Keratinocyte (primary cell): ENCODE measurements around the gene POU6F1. TPM values are rescaled to one million over a fixed set of nuclear protein-coding genes. Genes with fewer than 3 reads are reported as not detected.

ENCODE experiments used
- DNase-seq: peaks from one replicate; pipeline ENCODE4 v3.0.0-alpha.2; 2011; ENCODE audit warnings: low read depth, missing footprints, low spot score
- FAIRE-seq: peaks from 2 replicates; lab custom pipeline; 2011; peaks lifted over from hg19 to GRCh38; lab: Jason Lieb, UNC
- H2AFZ ChIP-seq: 2 replicates; pipeline ENCODE4 v1.6.0; 2012; ENCODE audit warnings: low read length, control low read depth, inconsistent platforms; ENCODE audit not compliant: control insufficient read depth
- H3K27ac ChIP-seq: 2 replicates; pipeline ENCODE4 v1.5.1; 2011; ENCODE audit warnings: low read length; ENCODE audit not compliant: control insufficient read depth, insufficient read depth
- H3K27me3 ChIP-seq: 3 replicates; pipeline ENCODE4 v1.6.0; 2011; ENCODE audit warnings: low read length; ENCODE audit not compliant: control insufficient read depth, insufficient read depth; ENCODE audit errors: extremely low read depth
- H3K36me3 ChIP-seq, 2 experiments: 2 replicates in 1 of 2; 3 replicates in 1 of 2; pipeline ENCODE4 v1.5.1; 2011; ENCODE audit warnings: low read length in 2 of 2, mild to moderate bottlenecking in 1 of 2; ENCODE audit not compliant: control insufficient read depth in 2 of 2, insufficient read depth in 2 of 2; ENCODE audit errors: extremely low read depth in 1 of 2
- H3K4me1 ChIP-seq: 3 replicates; pipeline ENCODE4 v1.5.1; 2011; ENCODE audit warnings: low read length; ENCODE audit not compliant: control insufficient read depth, insufficient read depth; ENCODE audit errors: extremely low read depth
- H3K4me2 ChIP-seq: 3 replicates; pipeline ENCODE4 v1.6.0; 2011; ENCODE audit warnings: low read depth, low read length; ENCODE audit not compliant: control insufficient read depth, insufficient read depth; ENCODE audit errors: extremely low read depth
- H3K4me3 ChIP-seq, 3 experiments: fragments of 200-600 bp in 1 of 3; sonication (generic) in 1 of 3; 2 replicates in 2 of 3; 3 replicates in 1 of 3; pipeline ENCODE4 v1.5.1; 2011 to 2016; ENCODE audit warnings: low read length in 3 of 3, mild to moderate bottlenecking in 3 of 3, control low read depth in 2 of 3, inconsistent platforms in 1 of 3, low read depth in 1 of 3, mixed read lengths in 1 of 3, mixed run types in 1 of 3, moderate library complexity in 1 of 3; ENCODE audit not compliant: control insufficient read depth in 2 of 3, insufficient read depth in 2 of 3; ENCODE audit errors: extremely low read depth in 1 of 3
- H3K79me2 ChIP-seq: 2 replicates; pipeline ENCODE4 v1.6.0; 2012; ENCODE audit warnings: low read length; ENCODE audit not compliant: control insufficient read depth, insufficient read depth
- H3K9ac ChIP-seq: 3 replicates; pipeline ENCODE4 v1.6.0; 2011; ENCODE audit warnings: low read length; ENCODE audit not compliant: control insufficient read depth, insufficient read depth; ENCODE audit errors: extremely low read depth
- H3K9me1 ChIP-seq: 3 replicates; pipeline ENCODE4 v1.6.0; 2011; ENCODE audit warnings: low read length; ENCODE audit not compliant: control insufficient read depth, insufficient read depth; ENCODE audit errors: extremely low read depth
- H3K9me3 ChIP-seq: 2 replicates; pipeline ENCODE4 v1.5.1; 2012; ENCODE audit warnings: low read depth, low read length; ENCODE audit not compliant: control insufficient read depth
- H4K20me1 ChIP-seq: 3 replicates; pipeline ENCODE4 v1.6.0; 2011; ENCODE audit warnings: low read length; ENCODE audit not compliant: control insufficient read depth, insufficient read depth; ENCODE audit errors: extremely low read depth
- CTCF ChIP-seq, 3 experiments: IDR thresholded peaks in 1 of 3; conservative IDR thresholded peaks in 1 of 3; optimal IDR thresholded peaks in 1 of 3; 2 replicates in 2 of 3; 3 replicates in 1 of 3; pipeline versions ENCODE3 to v1.5.1; 2011; ENCODE audit warnings: low read length in 3 of 3, mild to moderate bottlenecking in 3 of 3, moderate library complexity in 2 of 3, control low read depth in 1 of 3, inconsistent platforms in 1 of 3; ENCODE audit not compliant: insufficient read depth in 2 of 3; ENCODE audit errors: extremely low read depth in 1 of 3
- EZH2 ChIP-seq: IDR thresholded peaks from one replicate; pipeline ENCODE4 v1.6.1; 2012; ENCODE audit warnings: inconsistent platforms, mild to moderate bottlenecking, low read length, moderate library complexity
- dilution Hi-C: fragments of 300-500 bp; cut with MboI; formaldehyde crosslinking; loops from one replicate; pipeline ENCODE4 v1.7.0; 2020; ENCODE audit warnings: low sequenced_read_pairs; ENCODE audit not compliant: extremely low pct_ligation_motif_present
- polyA plus RNA-seq, 5 experiments: library from polyadenylated mRNA; depleted of rRNA in 3 of 5; stranded (reverse) in 3 of 5; stranded (forward) in 1 of 5; unstranded in 1 of 5; fragments of >200 nt; gene quantifications; 1 replicate in 1 of 5; 2 replicates in 3 of 5; 3 replicates in 1 of 5; pipeline versions ENCODE4 v1.2.1 to v1.2.3, GENCODE V29; 2011 to 2012; ENCODE audit warnings: missing spikeins in 2 of 5, low read depth in 1 of 5, low replicate concordance in 1 of 5

Gene POU6F1
- polyA plus RNA-seq, 1 donor (not counting 4 experiments of a cell fraction or from before 2014, with no cell fraction given), result 0.42 TPM

- Histone ChIP-seq H3K27me3 (peaks cover 3% of the 10 kb centered on the region), H3K9ac (no peak overlapping the region), H3K79me2 (no peaks in the 10 kb centered on the region), H3K9me3 (no peaks in the 10 kb centered on the region), H3K4me2 (no peak overlapping the region), H3K27ac (no peak overlapping the region), H2AFZ (no peak overlapping the region), H3K4me3 (no peak overlapping the region), H3K4me1 (no peaks in the 10 kb centered on the region), H4K20me1 (no peaks in the 10 kb centered on the region), H3K36me3 (no peaks in the 10 kb centered on the region), H3K9me1 (no peaks in the 10 kb centered on the region)
- FAIRE-seq, result no peak
- TF ChIP-seq EZH2 (no peak), CTCF (optimal IDR thresholded peaks at IDR 0.05 in 1 of 3, IDR thresholded peaks at IDR 0.05 in 1 of 3, conservative IDR thresholded peaks at IDR 0.05 in 1 of 3; ENCODE audit: extremely low read depth in 1 of 3, insufficient read depth in 2 of 3, low read length in 3 of 3) (no peak)
- dilution Hi-C loops, result no loop called here
- DNase-seq, result no peak
Measured at GRCh38 chr12:51183816-51184215, 34.0 kb downstream of the POU6F1 start.

DNA sequence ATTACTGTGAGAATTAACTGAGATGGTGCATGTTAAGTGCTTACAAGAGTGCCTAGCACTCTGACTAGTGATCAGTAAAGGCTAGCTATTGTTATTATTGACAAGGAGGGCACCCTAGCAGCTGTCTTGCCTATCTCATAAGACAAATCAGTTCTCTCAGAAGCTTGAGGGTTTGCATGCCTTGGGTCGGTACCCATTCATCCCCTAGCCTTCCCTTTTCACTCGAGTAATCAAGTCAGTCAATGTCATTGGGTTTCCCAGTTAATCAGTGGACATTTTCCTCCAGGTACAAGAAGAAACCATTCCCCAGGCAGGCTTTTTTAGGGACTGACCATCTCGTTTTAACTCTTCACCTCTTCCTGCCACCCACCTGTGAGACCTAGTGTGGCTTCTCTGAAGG is 34.5 kb downstream of the POU6F1 start:
- TF ChIP-seq CTCF (optimal IDR thresholded peaks at IDR 0.05 in 1 of 3, IDR thresholded peaks at IDR 0.05 in 1 of 3, conservative IDR thresholded peaks at IDR 0.05 in 1 of 3; ENCODE audit: extremely low read depth in 1 of 3, insufficient read depth in 2 of 3, low read length in 3 of 3), result no peak
- TF ChIP-seq EZH2, result no peak
- FAIRE-seq, result no peak

More for the DNA sequence above, 34.5 kb downstream of the POU6F1 start:
- Histone ChIP-seq H3K9me1 (no peaks in the 10 kb centered on the region), H3K4me3 (no peak overlapping the region), H3K27me3 (peaks cover under 1% of the 10 kb centered on the region), H3K79me2 (no peaks in the 10 kb centered on the region), H3K36me3 (no peaks in the 10 kb centered on the region), H3K4me2 (no peak overlapping the region), H3K4me1 (no peaks in the 10 kb centered on the region), H3K9me3 (no peaks in the 10 kb centered on the region), H2AFZ (no peak overlapping the region), H3K27ac (no peak overlapping the region), H3K9ac (no peak overlapping the region), H4K20me1 (no peaks in the 10 kb centered on the region)
- no peak for DNase-seq
- dilution Hi-C loops, result no loop called here
